HepG2 (cell line): ENCODE results near the gene PHF10. TPM values are rescaled to one million over a fixed set of nuclear protein-coding genes. Genes with fewer than 3 reads are reported as not detected.

ENCODE experiments used
- polyA plus RNA-seq, 8 experiments: library from polyadenylated mRNA; depleted of rRNA in 3 of 8; stranded (reverse) in 7 of 8; unstranded in 1 of 8; fragments of >200 nt; fragmentation: Illumina TruSeq in 4 of 8; extraction: Trizol in 4 of 8; gene quantifications; 2 replicates each; pipeline versions ENCODE4 v1.2.1 to v1.2.3, GENCODE V29; 2011 to 2016; ENCODE audit warnings: low read depth in 4 of 8, missing spikeins in 1 of 8, mixed read lengths in 1 of 8; ENCODE audit not compliant: insufficient read depth in 1 of 8
- total RNA-seq, 5 experiments: library from RNA; depleted of rRNA; stranded (reverse); fragments of >200 nt; fragmentation: Illumina TruSeq; extraction: Trizol; gene quantifications; 2 replicates each; pipeline ENCODE4 v1.2.3, GENCODE V29; 2016; ENCODE audit warnings: low read depth in 1 of 5

The PHF10 gene
- total and polyA plus RNA-seq, 2 of the 13 experiments (the other 11 are each of a cell fraction or from before 2014, with no cell fraction given), result 42.1 to 84.1 TPM

Other genes starting within 250 kb of the PHF10 start
- 10.0 and 34.1 TPM in 2 replicates for gene WDR27, start 22.5 kb downstream of the PHF10 start, total RNA-seq (2016; rRNA removed; fragmentation: Illumina TruSeq; extraction: Trizol)
- gene WDR27, start 22.5 kb downstream of the PHF10 start, polyA plus RNA-seq (2011; rRNA removed), result 80.3 and 95.6 TPM in 2 replicates
- gene C6orf120, start 22.4 kb downstream of the PHF10 start, total RNA-seq (2016; rRNA removed; fragmentation: Illumina TruSeq; extraction: Trizol), result 24.9 and 29.9 TPM in 2 replicates
- 21.4 and 21.7 TPM in 2 replicates for gene C6orf120, start 22.4 kb downstream of the PHF10 start, polyA plus RNA-seq (2011; rRNA removed)
- 3.1 and 4.3 TPM in 2 replicates for gene DYNLT2, start 27.1 kb upstream of the PHF10 start, total RNA-seq (2016; rRNA removed; fragmentation: Illumina TruSeq; extraction: Trizol)
- 1.7 and 2.1 TPM in 2 replicates for gene DYNLT2, start 27.1 kb upstream of the PHF10 start, polyA plus RNA-seq (2011; rRNA removed)
- gene ERMARD, start 27.1 kb upstream of the PHF10 start, total RNA-seq (2016; rRNA removed; fragmentation: Illumina TruSeq; extraction: Trizol), result 8.4 and 10.7 TPM in 2 replicates
- gene ERMARD, start 27.1 kb upstream of the PHF10 start, polyA plus RNA-seq (2011; rRNA removed), result 8.8 and 11.6 TPM in 2 replicates